Cardiac septum (tissue), 1 donor: ENCODE results near the gene CARM1. TPM values are rescaled to one million over a fixed set of nuclear protein-coding genes. Genes with fewer than 3 reads are reported as not detected.

Experiments used
- DNase-seq: peaks from one replicate; pipeline ENCODE4 v3.0.0-alpha.2; 2020; ENCODE audit warnings: low spot score
- intact Hi-C: fragments of 100-400 bp; cut with DNase I; formaldehyde crosslinking; loops from one replicate; pipeline ENCODE4 v1.14.0; 2022
- total RNA-seq: library from RNA; stranded (reverse); fragmentation: NEBNext Ultra II Directional; extraction: Animal tissue kit (Norgen Biotek cat#: 25700); gene quantifications from one replicate; pipeline ENCODE4 v1.2.1, GENCODE V29; 2021
- donor health status: DM: no; HTN: no; CAD: no.

Gene CARM1
- total RNA-seq, 1 donor from 2014 or later = 28.1 TPM

DNA sequence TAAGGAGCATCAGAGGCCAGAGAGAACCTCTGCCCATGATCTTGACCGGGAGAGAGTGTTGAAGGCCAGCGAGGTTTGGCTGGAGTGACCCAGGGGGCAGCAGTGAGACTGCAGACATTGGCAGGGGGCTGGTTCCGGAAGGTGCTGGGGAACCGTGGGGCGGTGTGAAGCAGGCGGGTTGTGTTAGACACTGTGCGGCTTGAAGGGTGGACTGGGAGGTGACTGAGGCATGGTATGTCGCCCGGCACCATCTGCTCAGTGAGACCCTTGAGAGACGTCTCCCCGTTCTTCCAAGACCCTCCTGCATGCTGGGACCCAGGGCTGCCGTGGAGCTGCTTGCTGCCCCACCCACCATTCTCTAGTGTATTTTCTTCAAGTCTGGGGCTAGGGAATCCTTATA, 24.6 kb downstream of the CARM1 start:
- DNase-seq = no peak
- intact Hi-C loops = no loop called here

DNA sequence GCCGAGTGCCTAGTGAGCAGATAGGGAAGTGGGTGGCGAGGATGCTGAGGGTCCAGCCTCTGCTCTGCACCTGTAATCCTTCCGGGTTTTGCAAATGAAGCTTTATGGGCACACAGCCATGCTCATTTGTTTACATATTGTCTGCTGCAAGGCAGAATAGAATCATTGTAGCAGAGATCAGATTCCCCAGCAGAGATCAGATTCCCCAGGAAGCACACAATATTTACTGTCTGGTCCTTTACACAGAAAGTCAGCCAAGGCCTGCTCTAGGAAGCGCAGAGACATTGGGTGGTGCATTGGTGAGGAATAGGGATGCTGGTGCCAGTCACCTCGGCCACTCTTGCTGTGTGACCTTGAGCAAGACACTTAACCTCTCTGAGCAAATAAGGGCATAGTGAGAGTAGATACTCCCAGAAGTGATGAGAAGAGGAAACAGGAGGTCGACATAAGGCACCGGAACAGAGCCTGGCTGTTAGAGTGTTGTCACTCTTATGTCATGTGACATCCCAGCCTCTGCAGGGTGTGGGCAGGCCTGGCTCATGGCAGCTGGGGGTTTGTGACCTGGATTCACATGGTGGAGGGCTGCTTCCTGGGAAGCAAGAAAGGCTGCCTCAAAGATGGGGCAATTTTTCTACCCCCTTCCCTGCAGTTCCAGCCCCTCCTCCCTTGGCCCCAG, 25.6 kb downstream of the CARM1 start:
- intact Hi-C loops = no loop called here
- no peak for DNase-seq

DNA sequence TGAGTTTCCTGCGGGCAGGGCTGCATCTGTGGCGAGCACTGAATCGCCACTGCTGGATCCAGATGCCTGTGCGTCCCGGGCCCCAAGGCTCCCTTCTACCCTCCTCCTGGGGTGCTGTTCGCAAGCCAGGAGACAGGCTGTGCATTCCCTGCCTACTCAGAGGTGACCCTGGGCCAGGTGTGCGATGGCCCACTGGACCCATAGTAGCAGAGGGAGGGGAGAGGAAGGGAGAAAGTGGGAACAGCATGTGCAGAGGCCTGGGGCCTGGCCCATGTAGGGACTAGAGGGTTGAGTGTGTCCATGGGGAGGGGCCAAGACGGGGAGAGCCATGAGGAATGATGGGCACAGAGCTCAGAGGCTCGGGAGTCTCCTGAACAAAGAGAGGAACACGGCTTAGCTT, 27.3 kb downstream of the CARM1 start:
- intact Hi-C loops = no loop called here
- no peak for DNase-seq

DNA sequence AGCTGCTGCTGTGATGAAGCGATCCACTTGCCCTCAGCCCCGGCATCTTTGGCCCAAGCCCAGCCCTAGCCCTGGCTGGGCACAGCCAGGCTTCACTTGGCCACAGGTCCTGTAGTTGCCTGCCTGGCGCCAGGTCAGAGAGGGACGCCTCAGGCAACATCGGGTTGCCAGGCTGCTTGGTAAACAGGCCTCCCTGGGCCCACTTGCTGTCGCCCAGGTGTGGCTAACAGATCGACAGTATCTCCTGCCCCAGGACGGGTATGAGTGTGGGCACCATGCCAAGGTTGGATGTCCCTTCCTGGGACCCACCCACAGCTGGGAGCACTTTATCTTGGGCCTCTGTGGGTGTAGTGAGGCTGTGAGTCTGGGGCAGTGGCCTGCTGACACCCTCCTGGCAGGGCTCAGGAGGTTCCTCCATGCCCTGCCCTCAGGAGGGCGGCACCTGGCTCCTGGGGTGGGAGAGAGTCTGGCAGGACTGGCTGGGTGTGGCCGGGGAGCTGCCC, 27.8 kb downstream of the CARM1 start:
- DNase-seq = no peak
- intact Hi-C loops = no loop called here

DNA sequence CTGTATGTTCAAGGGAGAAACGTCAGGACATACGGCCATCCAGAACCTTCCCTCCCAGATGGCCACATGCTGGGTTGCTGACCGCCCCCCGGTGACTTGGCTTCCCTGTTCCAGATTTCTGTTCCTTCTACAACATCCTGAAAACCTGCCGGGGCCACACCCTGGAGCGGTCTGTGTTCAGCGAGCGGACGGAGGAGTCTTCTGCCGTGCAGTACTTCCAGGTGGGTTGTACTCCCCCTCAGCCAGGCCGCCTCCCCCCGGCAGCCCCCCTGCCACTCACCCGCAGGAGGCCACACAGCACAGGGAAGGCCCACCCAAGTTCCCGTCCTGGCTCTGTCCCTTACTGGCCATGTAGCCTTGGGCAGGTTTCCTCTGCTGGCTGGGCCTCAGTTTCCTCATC, 36.6 kb downstream of the CARM1 start:
- no peak for DNase-seq
- intact Hi-C loops = no loop called here

DNA sequence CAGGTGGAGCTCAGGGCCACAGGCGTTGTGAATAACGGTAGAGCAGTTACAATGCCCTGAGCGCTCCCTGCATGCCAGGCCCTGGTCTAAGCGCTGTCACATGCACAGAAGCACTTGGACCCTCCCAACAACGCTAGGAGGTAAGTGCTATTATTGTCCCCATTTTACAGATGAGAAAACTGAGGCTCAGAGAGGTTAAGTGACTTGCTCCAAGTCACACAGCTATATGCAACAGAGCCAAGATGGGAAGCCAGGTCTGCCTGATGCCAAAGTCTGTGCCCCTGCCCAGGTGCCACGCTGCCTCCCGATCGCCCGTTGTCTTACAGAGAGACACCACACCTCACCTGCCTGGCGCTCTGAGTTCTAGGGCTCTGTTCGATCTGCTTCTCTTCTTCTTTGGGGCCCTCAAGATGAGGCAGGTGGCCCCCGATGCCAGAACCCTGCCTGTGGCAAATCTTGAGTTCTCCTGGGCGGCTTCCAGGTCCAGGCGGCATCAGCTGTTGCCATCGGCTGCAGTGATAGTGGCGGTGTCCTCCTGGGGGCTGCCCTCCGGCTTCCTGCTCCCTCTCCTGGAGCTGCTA, 37.1 kb downstream of the CARM1 start:
- intact Hi-C loops = no loop called here
- DNase-seq = no peak

DNA sequence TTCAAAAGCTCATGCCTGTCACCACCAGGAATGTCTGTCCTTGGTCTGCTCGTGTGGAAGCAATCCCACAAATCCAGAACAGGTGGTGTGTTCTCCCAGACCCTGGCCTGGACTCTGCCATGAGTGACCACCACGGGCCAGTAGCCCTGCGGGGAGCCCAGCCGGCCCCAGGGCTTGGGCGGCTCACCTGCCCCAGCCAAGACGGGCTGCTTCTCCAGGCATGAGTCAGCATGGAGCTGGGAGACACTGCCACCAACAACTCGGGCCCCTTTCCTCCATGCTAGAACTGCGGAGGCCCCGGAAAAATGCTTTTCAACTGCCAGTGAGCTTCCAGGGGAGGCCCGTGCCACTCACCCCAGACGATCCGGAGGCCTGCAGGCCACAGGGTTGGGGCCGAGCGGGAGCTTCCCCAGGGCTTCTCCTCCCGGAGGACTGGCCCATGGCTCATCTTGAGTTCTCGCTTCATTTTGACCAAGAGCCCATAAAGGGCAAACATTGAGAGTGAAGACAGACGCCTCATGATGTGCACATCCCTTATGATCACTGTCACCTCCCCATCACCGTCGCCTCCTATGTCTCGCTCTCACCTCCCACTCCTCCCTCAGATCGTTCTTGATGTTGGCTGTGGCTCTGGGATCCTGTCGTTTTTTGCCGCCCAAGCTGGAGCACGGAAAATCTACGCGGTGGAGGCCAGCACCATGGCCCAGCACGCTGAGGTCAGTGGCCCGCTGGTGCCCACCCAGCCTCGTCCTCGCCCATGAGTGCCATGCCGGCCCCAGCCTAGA, 40.4 kb downstream of the CARM1 start:
- no peak for DNase-seq
- intact Hi-C loops = no loop called here

DNA sequence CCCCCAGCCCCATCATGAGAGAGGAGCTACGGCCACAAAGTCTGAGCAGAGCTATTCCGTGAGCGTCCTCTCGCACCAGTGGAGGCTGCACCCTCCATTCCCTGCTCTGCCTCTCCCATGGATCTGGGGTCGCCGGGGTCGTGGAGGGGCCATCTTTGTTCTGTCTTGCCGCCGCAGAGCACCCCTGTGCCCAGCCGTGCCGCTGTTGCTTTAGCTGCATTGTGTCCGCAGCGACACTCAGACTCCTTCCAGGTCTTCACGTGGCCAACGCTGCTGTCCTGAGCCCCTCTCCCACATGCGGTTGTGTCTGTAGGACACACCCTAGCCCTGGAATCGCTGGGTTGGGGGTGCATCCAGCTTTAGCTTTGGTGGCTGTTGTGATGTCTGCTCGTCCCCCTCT, 41.3 kb downstream of the CARM1 start:
- DNase-seq = no peak
- intact Hi-C loops = no loop called here

DNA sequence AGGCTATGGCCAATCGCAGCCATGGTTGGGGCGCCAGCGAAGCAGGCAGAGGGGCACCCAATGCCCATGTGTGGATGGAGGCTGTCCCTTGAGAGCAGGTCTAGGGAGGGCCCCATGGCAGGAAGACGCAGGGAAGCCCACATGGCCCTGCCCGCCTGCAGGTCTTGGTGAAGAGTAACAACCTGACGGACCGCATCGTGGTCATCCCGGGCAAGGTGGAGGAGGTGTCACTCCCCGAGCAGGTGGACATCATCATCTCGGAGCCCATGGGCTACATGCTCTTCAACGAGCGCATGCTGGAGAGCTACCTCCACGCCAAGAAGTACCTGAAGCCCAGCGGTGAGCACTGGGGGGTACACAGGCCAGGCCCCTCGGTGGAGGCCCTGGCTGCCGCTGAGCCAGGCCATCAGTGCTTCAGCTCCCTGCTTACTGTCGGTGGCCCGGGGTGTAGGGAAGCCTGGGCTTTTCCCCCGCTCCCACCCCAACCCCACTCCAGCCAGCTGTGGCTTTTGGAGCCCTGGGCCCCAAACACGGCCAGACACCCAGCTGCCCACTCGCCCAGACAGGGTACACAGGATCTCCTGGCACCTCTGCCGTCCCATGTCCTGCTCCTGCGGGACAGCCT, 42.5 kb downstream of the CARM1 start:
- DNase-seq = no peak
- intact Hi-C loops = no loop called here

DNA sequence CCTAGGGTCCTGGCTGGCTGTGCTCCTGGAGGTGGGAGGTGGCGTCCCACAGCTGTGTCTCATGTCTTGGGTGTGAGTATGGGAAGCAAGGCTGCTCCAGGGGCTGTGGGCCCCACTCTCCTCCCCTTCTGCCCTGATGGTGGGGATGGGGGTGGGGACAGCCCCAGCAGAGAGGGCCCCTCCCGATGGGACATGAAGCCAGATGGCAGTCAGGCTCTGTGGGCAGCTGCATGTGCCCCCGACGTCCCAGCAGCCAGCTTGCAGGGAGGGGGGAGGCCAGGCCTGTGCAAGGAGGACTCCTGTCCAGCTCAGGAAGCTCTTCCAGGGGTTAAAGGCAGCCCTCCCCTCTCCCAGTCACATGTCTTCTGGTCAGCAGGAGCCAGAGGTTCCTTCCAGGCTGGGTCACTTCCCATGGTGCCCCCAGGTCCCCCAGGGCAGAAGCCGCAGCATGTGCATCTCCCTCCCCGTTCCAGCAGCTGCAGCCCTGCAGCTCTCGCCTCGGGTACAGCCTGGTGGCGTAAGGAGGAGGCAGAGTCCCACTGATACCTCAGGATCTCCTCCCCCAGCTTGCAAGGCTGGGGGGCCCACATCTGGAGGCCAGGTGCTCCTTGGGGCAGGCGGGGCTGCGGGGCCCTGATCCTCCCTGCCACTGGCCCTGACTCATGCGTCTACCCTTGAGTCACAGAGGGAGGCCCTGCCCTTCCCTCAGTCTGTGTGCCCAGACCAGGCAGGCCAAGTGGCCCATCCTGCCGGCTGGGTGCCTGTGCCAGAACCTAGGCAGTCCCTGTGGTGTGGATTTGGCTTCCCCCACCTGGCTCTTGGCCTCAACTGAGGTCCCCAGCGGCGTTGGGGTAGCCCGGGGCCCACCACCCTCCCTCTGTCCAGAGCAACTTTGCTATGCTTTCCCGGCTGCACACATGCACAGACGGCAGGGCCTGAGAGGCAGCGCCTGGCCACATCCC, 44.1 kb downstream of the CARM1 start:
- DNase-seq = no peak
- intact Hi-C loops = no loop called here

DNA sequence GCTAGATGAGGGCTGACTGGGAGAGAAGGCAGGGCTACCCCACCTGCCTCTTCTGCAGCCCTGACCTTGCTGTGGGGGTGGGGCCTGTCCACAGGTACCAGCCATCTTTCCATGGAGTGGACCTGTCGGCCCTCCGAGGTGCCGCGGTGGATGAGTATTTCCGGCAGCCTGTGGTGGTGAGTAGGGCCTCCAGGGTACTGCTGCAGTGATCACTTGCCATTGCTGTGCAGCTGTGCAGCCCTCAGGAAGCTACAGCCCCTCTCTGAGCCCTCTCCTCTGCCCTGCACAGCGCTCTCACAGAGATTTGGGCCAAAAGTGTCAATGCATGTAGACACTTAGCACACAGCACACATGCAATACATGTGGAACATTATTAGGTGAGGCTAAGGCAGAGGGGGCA, 45.2 kb downstream of the CARM1 start:
- no peak for DNase-seq
- intact Hi-C loops = no loop called here

DNA sequence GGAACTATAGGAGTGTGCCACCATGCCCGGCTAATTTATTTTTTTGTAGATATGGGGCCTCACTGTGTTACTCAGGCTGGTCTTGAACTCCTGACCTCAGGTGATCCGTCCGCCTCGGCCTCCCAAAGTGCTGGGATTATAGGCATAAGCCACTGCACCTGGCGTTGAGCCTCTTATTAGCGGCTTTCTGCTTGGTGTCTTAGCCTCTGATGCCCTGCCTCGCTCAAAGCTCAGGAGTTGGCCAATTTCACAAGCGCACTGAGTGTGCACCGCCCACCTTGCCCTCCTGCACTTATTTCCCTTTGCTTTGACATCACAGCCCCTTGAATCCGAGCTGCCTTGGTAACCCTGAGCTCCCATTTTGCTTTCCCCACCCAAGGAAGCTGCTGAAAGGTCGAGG, 47.0 kb downstream of the CARM1 start:
- intact Hi-C loops = no loop called here
- no peak for DNase-seq

DNA sequence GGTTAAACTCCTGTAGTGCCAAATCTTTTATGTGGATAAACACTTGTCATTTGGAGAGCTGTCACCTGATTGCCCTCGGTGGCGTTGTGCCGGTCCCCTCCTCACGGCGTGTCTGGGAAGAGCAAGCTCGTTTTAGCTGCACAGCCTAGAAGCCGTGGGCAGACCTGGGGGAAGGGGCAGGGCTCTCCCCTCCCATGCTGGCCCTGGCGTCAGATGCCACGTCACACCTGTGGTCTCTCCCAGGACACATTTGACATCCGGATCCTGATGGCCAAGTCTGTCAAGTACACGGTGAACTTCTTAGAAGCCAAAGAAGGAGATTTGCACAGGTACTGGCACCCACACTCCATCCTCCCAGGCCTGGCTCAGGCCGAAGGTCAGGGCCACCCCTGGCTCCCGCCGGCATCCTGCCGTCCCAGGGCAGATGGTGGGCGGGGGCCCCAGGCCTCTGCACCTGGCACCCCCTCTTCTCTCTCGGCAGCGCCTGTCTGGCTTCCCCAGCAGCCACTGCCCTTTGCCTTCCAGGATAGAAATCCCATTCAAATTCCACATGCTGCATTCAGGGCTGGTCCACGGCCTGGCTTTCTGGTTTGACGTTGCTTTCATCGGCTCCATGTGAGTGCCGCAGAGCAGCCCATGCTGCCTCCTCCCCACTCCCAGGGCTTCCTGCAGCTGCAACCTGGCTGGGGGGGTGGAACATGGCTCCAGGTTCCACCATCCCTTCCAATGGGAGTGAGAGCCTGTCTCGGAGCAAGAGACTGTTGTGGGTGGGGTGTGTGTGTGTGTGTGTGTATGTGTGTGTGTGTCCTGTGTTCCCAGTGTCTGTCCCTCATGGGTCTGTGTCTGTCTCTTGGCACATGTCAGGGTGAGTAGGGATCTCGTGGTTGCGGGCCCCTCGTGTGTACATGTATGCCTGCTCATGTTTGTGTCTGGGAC, 48.3 kb downstream of the CARM1 start:
- DNase-seq = no peak
- intact Hi-C loops = no loop called here

DNA sequence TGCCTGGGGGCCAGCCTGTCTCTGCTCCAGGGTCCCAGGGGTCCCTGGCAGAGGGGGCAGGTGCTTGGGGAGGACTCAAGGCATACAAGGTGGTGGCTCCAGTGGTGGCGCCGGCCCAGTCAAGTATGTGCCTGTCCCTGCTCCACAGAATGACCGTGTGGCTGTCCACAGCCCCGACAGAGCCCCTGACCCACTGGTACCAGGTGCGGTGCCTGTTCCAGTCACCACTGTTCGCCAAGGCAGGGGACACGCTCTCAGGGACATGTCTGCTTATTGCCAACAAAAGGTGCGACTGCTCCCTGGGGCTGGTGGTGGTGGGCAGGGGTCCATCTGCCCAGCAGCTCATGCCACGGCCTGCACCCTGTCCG, 48.9 kb downstream of the CARM1 start:
- intact Hi-C loops = no loop called here
- no peak for DNase-seq

DNA sequence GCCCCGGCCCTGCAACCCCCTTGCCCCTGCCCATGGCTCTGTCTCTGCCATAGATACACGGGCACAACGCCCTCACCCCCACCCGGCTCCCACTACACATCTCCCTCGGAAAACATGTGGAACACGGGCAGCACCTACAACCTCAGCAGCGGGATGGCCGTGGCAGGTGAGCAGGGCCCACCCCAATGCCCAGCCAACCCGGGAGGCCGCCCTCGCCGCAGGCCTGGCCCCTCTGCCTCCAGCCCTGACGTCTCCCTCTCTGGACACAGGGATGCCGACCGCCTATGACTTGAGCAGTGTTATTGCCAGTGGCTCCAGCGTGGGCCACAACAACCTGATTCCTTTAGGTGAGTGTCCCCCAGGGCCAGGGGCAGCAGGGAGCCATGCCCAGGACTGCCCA, 49.4 kb downstream of the CARM1 start:
- no peak for DNase-seq
- intact Hi-C loops = no loop called here

DNA sequence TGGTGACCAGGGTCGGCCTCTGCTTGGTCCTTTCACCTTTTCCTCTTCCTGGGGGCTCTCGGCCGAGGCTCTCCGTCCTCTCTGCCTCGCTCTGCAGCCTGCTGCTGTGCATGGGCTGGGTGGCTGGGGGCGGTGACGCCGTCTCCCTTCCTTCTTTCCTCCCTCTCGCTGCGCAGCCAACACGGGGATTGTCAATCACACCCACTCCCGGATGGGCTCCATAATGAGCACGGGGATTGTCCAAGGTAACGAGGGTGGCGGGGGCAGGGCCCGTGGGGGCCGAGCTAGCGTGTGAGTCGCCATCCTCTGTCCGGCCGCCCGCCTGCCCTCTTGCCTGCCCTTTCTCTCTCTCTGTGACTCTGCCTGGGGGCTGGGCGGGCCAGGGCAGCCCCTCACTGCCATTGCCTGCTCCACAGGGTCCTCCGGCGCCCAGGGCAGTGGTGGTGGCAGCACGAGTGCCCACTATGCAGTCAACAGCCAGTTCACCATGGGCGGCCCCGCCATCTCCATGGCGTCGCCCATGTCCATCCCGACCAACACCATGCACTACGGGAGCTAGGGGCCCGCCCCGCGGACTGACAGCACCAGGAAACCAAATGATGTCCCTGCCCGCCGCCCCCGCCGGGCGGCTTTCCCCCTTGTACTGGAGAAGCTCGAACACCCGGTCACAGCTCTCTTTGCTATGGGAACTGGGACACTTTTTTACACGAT, 50.0 kb downstream of the CARM1 start:
- intact Hi-C loops = no loop called here
- no peak for DNase-seq

DNA sequence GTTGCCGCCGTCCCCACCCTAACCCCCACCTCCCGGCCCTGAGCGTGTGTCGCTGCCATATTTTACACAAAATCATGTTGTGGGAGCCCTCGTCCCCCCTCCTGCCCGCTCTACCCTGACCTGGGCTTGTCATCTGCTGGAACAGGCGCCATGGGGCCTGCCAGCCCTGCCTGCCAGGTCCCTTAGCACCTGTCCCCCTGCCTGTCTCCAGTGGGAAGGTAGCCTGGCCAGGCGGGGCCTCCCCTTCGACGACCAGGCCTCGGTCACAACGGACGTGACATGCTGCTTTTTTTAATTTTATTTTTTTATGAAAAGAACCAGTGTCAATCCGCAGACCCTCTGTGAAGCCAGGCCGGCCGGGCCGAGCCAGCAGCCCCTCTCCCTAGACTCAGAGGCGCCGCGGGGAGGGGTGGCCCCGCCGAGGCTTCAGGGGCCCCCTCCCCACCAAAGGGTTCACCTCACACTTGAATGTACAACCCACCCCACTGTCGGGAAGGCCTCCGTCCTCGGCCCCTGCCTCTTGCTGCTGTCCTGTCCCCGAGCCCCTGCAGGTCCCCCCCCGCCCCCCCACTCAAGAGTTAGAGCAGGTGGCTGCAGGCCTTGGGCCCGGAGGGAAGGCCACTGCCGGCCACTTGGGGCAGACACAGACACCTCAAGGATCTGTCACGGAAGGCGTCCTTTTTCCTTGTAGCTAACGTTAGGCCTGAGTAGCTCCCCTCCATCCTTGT, 50.7 kb downstream of the CARM1 start:
- intact Hi-C loops = no loop called here
- no peak for DNase-seq
